Dermis blood vessel endothelial cell (primary cell): ENCODE measurements around the gene EN2. TPM values are rescaled to one million over a fixed set of nuclear protein-coding genes. Genes with fewer than 3 reads are reported as not detected.

Experiments
- DNase-seq: peaks from one replicate; pipeline ENCODE4 v3.0.0; 2010
- total RNA-seq: library from RNA; depleted of rRNA; stranded (reverse); fragments of >200 nt; gene quantifications from 2 replicates; pipeline ENCODE4 v1.2.3, GENCODE V29; 2014

The EN2 gene
- total RNA-seq, 1 donor from 2014 or later: not detected

- no peak for DNase-seq
These were observed 6.1 kb upstream of the EN2 start for GRCh38 chr7:155451840-155452239.

- no peak for DNase-seq
These were observed 5.2 kb upstream of the EN2 start for GRCh38 chr7:155452505-155453295.

GRCh38 chr7:155453296-155454182 is 4.4 kb upstream of the EN2 start:
- no peak for DNase-seq

GRCh38 chr7:155454183-155455112 is 3.5 kb upstream of the EN2 start:
- no peak for DNase-seq

- DNase-seq: no peak
These were observed 2.7 kb upstream of the EN2 start for GRCh38 chr7:155455132-155455693.

- no peak for DNase-seq
These were observed 1.9 kb upstream of the EN2 start for GRCh38 chr7:155455776-155456737.

GRCh38 chr7:155456738-155457543 is 988 bp upstream of the EN2 start:
- DNase-seq: peak; percentile 70

- DNase-seq: no peak
These were observed 302 bp upstream of the EN2 start for GRCh38 chr7:155457544-155458110.

GRCh38 chr7:155458878-155459699 is 1.2 kb downstream of the EN2 start:
- no peak for DNase-seq

- no peak for DNase-seq
These were observed 2.0 kb downstream of the EN2 start for GRCh38 chr7:155459700-155460461.

- DNase-seq: no peak
These were observed 3.1 kb downstream of the EN2 start for GRCh38 chr7:155460926-155461613.

GRCh38 chr7:155461631-155462030 is 3.7 kb downstream of the EN2 start:
- no peak for DNase-seq

- DNase-seq: no peak
These were observed 4.3 kb downstream of the EN2 start for GRCh38 chr7:155462163-155462735.

GRCh38 chr7:155463114-155463811 is 5.3 kb downstream of the EN2 start:
- no peak for DNase-seq

- no peak for DNase-seq
These were observed 6.3 kb downstream of the EN2 start for GRCh38 chr7:155464183-155464582.

GRCh38 chr7:155464948-155465739 is 7.2 kb downstream of the EN2 start:
- no peak for DNase-seq
